GM13977 (cell line): ENCODE measurements around the gene KIF13A.

Source experiments
- DNase-seq: peaks from one replicate; pipeline ENCODE4 v3.0.0; 2012; ENCODE audit warnings: low spot score
- in situ Hi-C: fragments of 300-500 bp; cut with MboI; formaldehyde crosslinking; loops from one replicate; pipeline ENCODE4 v1.12.0; 2022; ENCODE audit warnings: low sequenced_read_pairs, low pct_unique_long_range_greater_than_20kb, mixed read lengths, inconsistent platforms; ENCODE audit not compliant: unreplicated experiment
- TF ChIP-seq, protein P1 (sequence below): IDR thresholded peaks from 2 replicates; pipeline ENCODE4 v1.5.1; 2012; ENCODE audit warnings: mild to moderate bottlenecking, control low read depth; ENCODE audit not compliant: insufficient read depth; ENCODE audit errors: extremely low read depth, missing control alignments

The KIF13A gene

DNA sequence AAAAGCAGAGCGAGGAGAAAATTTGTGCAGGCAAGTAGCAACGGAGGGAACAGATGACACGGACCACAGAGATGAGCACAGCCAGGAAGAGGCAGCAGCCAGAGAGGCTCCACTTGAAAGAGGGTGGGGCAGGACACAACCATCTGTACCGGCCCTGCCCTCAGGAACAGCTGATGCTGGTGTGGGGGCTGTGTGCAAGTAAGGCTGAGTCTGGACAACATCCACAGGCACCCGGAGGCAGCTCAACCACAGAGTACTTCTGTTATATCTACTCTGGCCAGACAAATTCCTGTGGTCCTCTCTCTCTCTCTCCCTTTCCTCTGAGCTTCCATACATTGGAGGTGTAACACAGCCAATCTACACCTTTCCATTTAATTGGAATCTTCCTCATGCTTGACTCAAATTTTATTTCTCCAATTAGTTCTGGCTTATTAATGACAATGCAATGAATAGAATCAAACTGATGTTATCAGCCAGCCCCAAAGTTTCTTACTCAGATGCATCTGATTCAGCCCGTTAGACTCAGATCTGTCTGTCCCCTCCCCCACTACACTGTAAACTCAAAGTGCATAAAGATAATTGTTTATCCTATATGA, 24.9 kb downstream of the KIF13A start:
- TF ChIP-seq, protein P1, sequence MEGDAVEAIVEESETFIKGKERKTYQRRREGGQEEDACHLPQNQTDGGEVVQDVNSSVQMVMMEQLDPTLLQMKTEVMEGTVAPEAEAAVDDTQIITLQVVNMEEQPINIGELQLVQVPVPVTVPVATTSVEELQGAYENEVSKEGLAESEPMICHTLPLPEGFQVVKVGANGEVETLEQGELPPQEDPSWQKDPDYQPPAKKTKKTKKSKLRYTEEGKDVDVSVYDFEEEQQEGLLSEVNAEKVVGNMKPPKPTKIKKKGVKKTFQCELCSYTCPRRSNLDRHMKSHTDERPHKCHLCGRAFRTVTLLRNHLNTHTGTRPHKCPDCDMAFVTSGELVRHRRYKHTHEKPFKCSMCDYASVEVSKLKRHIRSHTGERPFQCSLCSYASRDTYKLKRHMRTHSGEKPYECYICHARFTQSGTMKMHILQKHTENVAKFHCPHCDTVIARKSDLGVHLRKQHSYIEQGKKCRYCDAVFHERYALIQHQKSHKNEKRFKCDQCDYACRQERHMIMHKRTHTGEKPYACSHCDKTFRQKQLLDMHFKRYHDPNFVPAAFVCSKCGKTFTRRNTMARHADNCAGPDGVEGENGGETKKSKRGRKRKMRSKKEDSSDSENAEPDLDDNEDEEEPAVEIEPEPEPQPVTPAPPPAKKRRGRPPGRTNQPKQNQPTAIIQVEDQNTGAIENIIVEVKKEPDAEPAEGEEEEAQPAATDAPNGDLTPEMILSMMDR, result no peak
- DNase-seq, result no peak
- in situ Hi-C loops, result no loop called here

DNA sequence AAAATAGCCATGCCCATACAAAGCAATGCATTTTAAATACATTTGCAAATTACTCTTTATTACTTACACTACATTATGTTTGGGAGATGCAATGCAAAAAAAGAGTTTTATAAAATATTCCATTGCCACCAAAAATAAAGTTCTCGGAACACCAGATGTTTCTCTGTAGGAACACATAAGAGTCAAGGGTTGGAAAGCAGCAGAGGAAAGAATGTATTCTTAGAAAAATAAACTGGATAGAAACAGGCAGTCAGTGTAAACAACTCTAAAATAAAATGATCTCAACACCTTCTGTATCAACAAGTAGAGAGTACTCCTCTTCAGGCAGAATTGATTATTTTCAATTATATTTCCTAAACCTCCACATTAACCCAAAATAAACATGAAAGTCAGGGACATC, 28.1 kb downstream of the KIF13A start:
- no peak for DNase-seq
- in situ Hi-C loops, result no loop called here

DNA sequence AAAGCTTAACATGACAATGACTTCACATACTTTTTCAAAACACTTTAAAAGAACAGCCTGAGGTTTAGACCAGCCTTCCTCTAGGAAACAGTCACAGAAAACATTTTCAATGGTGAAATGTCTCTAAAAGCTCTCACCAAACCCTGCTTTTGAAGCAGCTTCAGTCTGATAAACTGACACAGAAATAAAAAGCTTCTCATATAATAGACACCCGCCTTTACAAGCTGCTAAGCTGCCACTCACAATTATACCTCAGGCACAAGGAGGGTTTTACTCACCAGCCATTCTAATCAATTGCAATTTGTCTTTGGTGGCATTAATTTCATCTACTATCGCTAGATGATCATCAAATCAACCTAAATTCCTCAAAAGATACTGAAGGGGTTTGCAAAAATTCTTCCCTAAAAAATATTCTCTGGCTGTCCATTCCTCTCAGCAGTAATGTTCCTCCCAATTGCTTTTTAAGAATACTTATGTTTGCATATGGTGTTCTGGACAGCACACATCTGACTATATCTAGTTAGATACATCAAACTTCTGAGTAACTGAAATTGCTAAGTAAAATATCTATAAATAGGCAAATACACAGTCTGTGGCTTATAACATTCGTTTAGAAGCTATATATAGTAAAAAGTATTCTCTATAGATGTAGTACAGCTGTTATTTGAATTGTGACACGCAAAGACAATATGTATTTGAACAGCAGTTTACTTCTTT, 29.4 kb downstream of the KIF13A start:
- in situ Hi-C loops, result no loop called here
- TF ChIP-seq, protein P1, result no peak
- DNase-seq, result no peak

More for the DNA sequence above, 28.1 kb downstream of the KIF13A start:
- TF ChIP-seq, protein P1, result no peak

DNA sequence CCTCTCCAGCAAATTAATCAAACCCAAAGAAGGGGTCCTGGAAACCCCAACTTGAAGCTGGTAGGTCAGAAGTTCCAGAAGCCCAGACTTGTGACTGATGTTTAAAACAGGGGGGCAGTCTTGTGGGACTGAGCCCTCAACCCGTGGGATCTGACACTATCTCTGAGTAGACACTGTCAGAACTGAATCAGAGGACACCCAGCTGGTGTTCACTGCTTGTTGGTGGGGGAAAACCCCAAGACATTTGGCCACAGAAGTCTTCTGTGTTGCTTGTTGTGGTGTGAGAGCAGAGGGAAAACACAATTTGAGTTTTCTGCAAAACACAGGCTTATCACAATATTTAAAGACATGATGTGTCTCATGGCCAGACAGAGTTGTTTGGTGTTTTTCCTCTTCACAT, 29.9 kb downstream of the KIF13A start:
- DNase-seq, result no peak
- in situ Hi-C loops, result no loop called here
- TF ChIP-seq, protein P1, result no peak

DNA sequence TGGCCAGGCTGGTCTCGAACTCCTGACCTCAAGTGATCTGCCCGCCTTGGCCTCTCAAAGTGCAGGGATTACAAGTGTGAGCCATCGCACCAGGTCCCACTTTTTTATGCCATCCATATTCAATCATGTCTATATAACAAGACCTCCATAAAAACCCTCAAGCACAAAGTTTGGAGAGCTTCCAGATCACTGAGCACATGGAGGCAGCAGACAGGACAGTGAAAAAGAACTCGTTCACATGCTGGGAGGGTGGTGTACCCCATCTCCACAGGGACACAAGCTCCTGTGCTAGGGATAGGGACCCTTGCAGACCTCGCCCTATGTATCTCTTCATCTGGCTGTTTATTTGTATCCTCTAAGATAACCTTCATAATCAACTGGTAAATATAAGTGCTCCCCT, 30.3 kb downstream of the KIF13A start:
- in situ Hi-C loops, result no loop called here
- no peak for DNase-seq
- TF ChIP-seq, protein P1, result no peak

DNA sequence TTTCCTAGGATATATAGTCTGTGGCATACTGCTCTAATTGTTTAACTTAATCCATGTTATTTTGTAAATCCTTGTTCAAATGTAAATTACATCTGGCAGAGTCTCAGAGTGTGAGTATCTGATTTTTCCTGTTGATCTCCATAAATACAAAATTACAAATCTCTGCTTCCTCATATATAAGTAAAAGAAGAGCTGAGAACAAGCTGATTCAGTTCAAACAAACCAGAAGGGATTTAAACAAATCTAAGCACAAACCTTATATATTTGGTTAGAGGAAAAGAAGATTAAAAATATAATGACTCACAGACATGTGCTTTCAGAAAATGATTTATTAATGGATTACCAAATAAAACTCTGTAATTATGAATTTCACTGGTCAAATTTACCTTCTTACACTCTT, 37.3 kb downstream of the KIF13A start:
- in situ Hi-C loops, result no loop called here
- DNase-seq, result no peak
- TF ChIP-seq, protein P1, result no peak
